ENCODE results near the gene MAX. TPM values are rescaled to one million over a fixed set of nuclear protein-coding genes. Genes with fewer than 3 reads are reported as not detected.
"Not testable (repeated sequence)": the region's sequence is repeated elsewhere in the genome, so short reads cannot be mapped to it uniquely, and the experiment has no call there.

MAX gene
- total RNA-seq, 6 experiments from 2014 or later = 79.0 to 95.6 (median 81.9) TPM

GRCh38 chr14:65095633-65096205 lies 6.6 kb downstream of the MAX start:
- DNase-seq = peak; percentile 53
- H3K27ac Mint-ChIP-seq = peak overlapping the region; percentile 71

GRCh38 chr14:65092349-65092748 lies 10.0 kb downstream of the MAX start:
- Mint-ChIP-seq H3K4me3 (no peak overlapping the region), H3K27ac (no peak overlapping the region), H3K27me3 (ENCODE audit: insufficient read depth) (no peaks in the 10 kb centered on the region), H3K36me3 (ENCODE audit: low read depth) (peaks cover 39% of the 10 kb centered on the region), H3K9me3 (peaks cover 7% of the 10 kb centered on the region; the same call in 1 of the 2 replicates), H3K4me1 (ENCODE audit: low read depth) (peaks cover 20% of the 10 kb centered on the region)
- DNase-seq = no peak
- no peak for TF ChIP-seq CTCF (IDR thresholded peaks at IDR 0.05)

More at GRCh38 chr14:65095633-65096205, 6.6 kb downstream of the MAX start:
- no peaks in the 10 kb centered on the region for H3K9me3 Mint-ChIP-seq
- H3K36me3 Mint-ChIP-seq (ENCODE audit: low read depth) = peaks cover 22% of the 10 kb centered on the region
- no peak overlapping the region; the same call in 1 of the 2 replicates for H3K4me3 Mint-ChIP-seq
- H3K4me1 Mint-ChIP-seq (ENCODE audit: low read depth) = peaks cover 46% of the 10 kb centered on the region
- H3K27me3 Mint-ChIP-seq (ENCODE audit: insufficient read depth) = no peaks in the 10 kb centered on the region; the same call in 1 of the 2 replicates
- TF ChIP-seq CTCF (IDR thresholded peaks at IDR 0.05) = no peak

GRCh38 chr14:65087835-65088234 lies 14.5 kb downstream of the MAX start:
- H3K36me3 Mint-ChIP-seq (ENCODE audit: low read depth) = peaks cover 55% of the 10 kb centered on the region

GRCh38 chr14:65086686-65087085 lies 15.6 kb downstream of the MAX start:
- H3K27ac Mint-ChIP-seq; DNase-seq; H3K27me3 Mint-ChIP-seq (ENCODE audit: insufficient read depth); H3K4me3 Mint-ChIP-seq: not testable (repeated sequence)
- Mint-ChIP-seq H3K4me1 (ENCODE audit: low read depth) (peaks cover 32% of the 10 kb centered on the region), H3K9me3 (peaks cover 17% of the 10 kb centered on the region; the same call in 1 of the 2 replicates), H3K36me3 (ENCODE audit: low read depth) (peaks cover 66% of the 10 kb centered on the region)

More at GRCh38 chr14:65087835-65088234, 14.5 kb downstream of the MAX start:
- peaks cover 17% of the 10 kb centered on the region; the same call in 1 of the 2 replicates for H3K9me3 Mint-ChIP-seq
- not testable (repeated sequence) for H3K27ac Mint-ChIP-seq; DNase-seq; H3K4me3 Mint-ChIP-seq; H3K27me3 Mint-ChIP-seq (ENCODE audit: insufficient read depth)
- H3K4me1 Mint-ChIP-seq (ENCODE audit: low read depth) = peaks cover 26% of the 10 kb centered on the region

GRCh38 chr14:65084554-65085505 lies 17.5 kb downstream of the MAX start:
- no peaks in the 10 kb centered on the region for H3K27me3 Mint-ChIP-seq (ENCODE audit: insufficient read depth)
- peak overlapping the region; percentile 82 for H3K27ac Mint-ChIP-seq
- peaks cover 79% of the 10 kb centered on the region for H3K36me3 Mint-ChIP-seq (ENCODE audit: low read depth)
- peaks cover 32% of the 10 kb centered on the region for H3K4me1 Mint-ChIP-seq (ENCODE audit: low read depth)
- peaks cover 17% of the 10 kb centered on the region; the same call in 1 of the 2 replicates for H3K9me3 Mint-ChIP-seq
- no peak for DNase-seq
- H3K4me3 Mint-ChIP-seq = peak overlapping the region; percentile 76
- no peak for TF ChIP-seq CTCF (IDR thresholded peaks at IDR 0.05)

- no peak overlapping the region for H3K27ac Mint-ChIP-seq
- H3K36me3 Mint-ChIP-seq (ENCODE audit: low read depth) = peaks cover 68% of the 10 kb centered on the region
- peaks cover 15% of the 10 kb centered on the region; the same call in 1 of the 2 replicates for H3K9me3 Mint-ChIP-seq
- H3K4me3 Mint-ChIP-seq = no peak overlapping the region
- H3K27me3 Mint-ChIP-seq (ENCODE audit: insufficient read depth) = no peaks in the 10 kb centered on the region
- DNase-seq = no peak
- TF ChIP-seq CTCF (IDR thresholded peaks at IDR 0.05) = no peak
- peaks cover 32% of the 10 kb centered on the region for H3K4me1 Mint-ChIP-seq (ENCODE audit: low read depth)
Measured at GRCh38 chr14:65082930-65083329, 19.4 kb downstream of the MAX start.

All from HFFc6 (cell line).